Measurements from ENCODE around the gene PDZK1IP1. TPM values are rescaled to one million over a fixed set of nuclear protein-coding genes. Genes with fewer than 3 reads are reported as not detected.

The PDZK1IP1 gene
- total RNA-seq, 1 donor from 2014 or later, result not detected

DNA sequence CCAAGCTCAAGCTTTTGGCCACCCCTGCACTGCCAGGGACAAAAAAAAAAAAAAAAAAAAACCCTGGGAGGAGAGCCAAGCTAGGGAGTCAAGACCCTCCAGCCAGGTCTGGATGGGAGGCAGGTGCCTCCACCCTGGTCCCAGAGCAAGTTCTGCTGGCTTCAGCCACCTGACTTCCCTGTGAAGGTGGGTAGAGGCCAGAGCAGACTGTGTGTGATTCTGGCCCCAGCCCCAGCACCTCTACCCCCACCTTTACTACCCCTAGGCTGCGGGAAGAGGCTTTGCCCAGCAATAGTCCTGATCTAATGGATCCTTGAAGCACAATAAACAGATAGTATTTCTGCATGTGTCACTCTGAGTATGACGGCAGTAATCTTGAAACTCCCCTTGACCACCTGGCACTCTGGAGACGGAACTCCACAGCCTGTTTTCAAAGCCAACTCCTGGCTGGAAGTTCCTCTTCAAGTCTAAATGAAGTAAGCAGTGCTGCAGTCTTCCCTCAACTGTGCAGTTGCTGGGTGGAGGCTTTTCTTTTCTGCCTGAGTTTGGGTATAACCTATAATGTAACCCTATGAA is 9.8 kb downstream of the PDZK1IP1 start:
- H3K4me1 Mint-ChIP-seq, result peaks cover 15% of the 10 kb centered on the region
- H3K27me3 Mint-ChIP-seq (ENCODE audit: low read depth), result peaks cover 41% of the 10 kb centered on the region
- DNase-seq (ENCODE audit: low read depth, low spot score), result no peak
- no peak overlapping the region for H3K27ac Mint-ChIP-seq (ENCODE audit: unreplicated experiment)
- H3K4me3 Mint-ChIP-seq, result no peak overlapping the region
- no peaks in the 10 kb centered on the region for H3K9me3 Mint-ChIP-seq
- no peaks in the 10 kb centered on the region for H3K36me3 Mint-ChIP-seq (ENCODE audit: low read depth)
- no peak for TF ChIP-seq CTCF (conservative IDR thresholded peaks at IDR 0.05)

DNA sequence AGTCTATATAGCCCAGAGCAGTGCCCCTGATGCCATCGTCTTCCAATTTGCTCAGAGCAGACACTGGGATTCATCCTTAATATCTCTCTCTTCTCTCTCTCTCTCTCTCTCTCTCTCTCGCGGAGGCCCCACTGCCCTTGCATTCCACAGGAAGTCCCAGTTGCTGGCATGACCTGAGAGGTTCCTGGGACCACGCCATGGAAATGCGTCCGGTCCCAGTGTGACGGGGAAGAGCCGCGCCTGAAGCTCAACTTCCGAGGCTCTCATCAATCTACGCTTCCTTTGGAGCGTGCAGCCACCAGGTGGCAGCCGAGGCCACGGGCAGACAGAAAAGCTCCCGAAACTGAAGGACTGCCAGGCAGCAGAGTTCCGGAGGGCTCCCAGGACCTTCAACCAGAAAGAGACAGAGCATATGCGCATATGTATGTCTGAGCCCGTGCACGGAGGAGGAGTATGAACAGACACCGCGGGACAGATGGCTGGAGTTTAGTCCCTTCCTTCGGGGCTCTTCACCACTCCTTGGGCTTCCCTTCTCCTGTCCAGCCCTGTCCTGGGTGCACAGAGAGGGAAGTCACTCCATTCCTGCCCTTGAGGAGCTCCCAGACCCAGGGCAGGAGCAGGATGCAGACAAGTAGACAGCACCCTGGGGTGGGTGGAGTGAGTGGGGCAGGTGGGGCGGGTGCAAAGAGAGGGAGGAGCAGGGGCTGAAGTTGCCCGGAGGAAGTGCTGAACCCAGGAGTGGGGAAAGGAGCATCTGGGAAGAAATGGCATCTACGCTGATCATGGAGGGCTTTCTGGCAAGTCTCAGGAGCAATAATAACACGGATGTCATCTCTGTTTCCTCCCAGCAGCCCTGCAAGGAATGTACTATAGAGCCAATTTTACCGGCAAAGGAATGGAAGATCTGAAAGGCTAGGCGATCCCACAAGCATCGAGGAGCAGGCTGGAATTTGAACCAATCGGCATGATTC is 10.5 kb downstream of the PDZK1IP1 start:
- peak; percentile 84 for DNase-seq (ENCODE audit: low read depth, low spot score)
- Mint-ChIP-seq H3K36me3 (ENCODE audit: low read depth) (no peaks in the 10 kb centered on the region), H3K9me3 (no peaks in the 10 kb centered on the region), H3K4me1 (peaks cover 16% of the 10 kb centered on the region), H3K27ac (ENCODE audit: unreplicated experiment) (peak overlapping the region; percentile 79), H3K27me3 (ENCODE audit: low read depth) (peaks cover 46% of the 10 kb centered on the region), H3K4me3 (peak overlapping the region; percentile 73)
- peak; percentile 92 for TF ChIP-seq CTCF (conservative IDR thresholded peaks at IDR 0.05)

DNA sequence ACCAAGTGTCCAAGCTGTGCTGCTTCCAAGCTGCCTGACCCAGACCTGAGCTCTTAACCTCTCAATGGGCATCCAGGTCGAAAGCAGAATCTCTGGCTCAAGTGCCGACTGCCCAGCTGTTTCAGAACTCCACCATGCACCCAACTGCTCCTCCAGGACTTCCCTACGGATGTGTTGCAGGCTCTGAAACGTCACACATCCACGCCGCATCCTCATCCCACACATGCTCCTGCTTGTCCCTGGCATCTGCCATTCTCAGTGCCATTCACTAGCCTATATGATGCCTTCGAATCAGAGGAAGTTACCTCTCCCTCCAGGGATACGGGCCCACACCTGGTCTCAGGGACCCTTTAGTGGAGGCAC is 11.2 kb downstream of the PDZK1IP1 start:
- Mint-ChIP-seq H3K27me3 (ENCODE audit: low read depth) (peaks cover 50% of the 10 kb centered on the region), H3K9me3 (no peaks in the 10 kb centered on the region), H3K36me3 (ENCODE audit: low read depth) (no peaks in the 10 kb centered on the region), H3K4me3 (no peak overlapping the region), H3K27ac (ENCODE audit: unreplicated experiment) (peak overlapping the region; percentile 79), H3K4me1 (peaks cover 16% of the 10 kb centered on the region)
- TF ChIP-seq CTCF (conservative IDR thresholded peaks at IDR 0.05), result no peak
- DNase-seq (ENCODE audit: low read depth, low spot score), result no peak

- Mint-ChIP-seq H3K9me3 (no peaks in the 10 kb centered on the region), H3K36me3 (ENCODE audit: low read depth) (no peaks in the 10 kb centered on the region), H3K4me1 (peaks cover 16% of the 10 kb centered on the region), H3K27ac (ENCODE audit: unreplicated experiment) (no peak overlapping the region), H3K4me3 (no peak overlapping the region), H3K27me3 (ENCODE audit: low read depth) (peaks cover 53% of the 10 kb centered on the region)
- TF ChIP-seq CTCF (conservative IDR thresholded peaks at IDR 0.05), result no peak
- DNase-seq (ENCODE audit: low read depth, low spot score), result no peak
Measured at GRCh38 chr1:47178020-47178419, 11.8 kb downstream of the PDZK1IP1 start.

GRCh38 chr1:47175227-47175934 is 14.5 kb downstream of the PDZK1IP1 start:
- H3K36me3 Mint-ChIP-seq (ENCODE audit: low read depth), result no peaks in the 10 kb centered on the region
- no peak overlapping the region for H3K4me3 Mint-ChIP-seq
- TF ChIP-seq CTCF (conservative IDR thresholded peaks at IDR 0.05), result peak; percentile 85

More at GRCh38 chr1:47175227-47175934, 14.5 kb downstream of the PDZK1IP1 start:
- H3K27ac Mint-ChIP-seq (ENCODE audit: unreplicated experiment), result no peak overlapping the region
- peaks cover 16% of the 10 kb centered on the region for H3K4me1 Mint-ChIP-seq
- H3K9me3 Mint-ChIP-seq, result no peaks in the 10 kb centered on the region
- H3K27me3 Mint-ChIP-seq (ENCODE audit: low read depth), result peaks cover 51% of the 10 kb centered on the region
- peak; percentile 66 for DNase-seq (ENCODE audit: low read depth, low spot score)
